Karpas-422 (cell line): ENCODE results near the gene GULP1. TPM values are rescaled to one million over a fixed set of nuclear protein-coding genes. Genes with fewer than 3 reads are reported as not detected.

ENCODE experiments used
- DNase-seq: peaks from one replicate; pipeline ENCODE4 v3.0.0-alpha.2; 2015
- H2AFZ ChIP-seq: fragments of 200-600 bp; sonication (generic); 2 replicates; pipeline ENCODE4 v1.6.1; 2014; ENCODE audit warnings: antibody characterized with exemption, low read length, mixed read lengths
- H3K27ac ChIP-seq: fragments of 200-600 bp; sonication (generic); 2 replicates; pipeline ENCODE4 v1.5.1; 2014; ENCODE audit warnings: mild to moderate bottlenecking, low read length, moderate library complexity
- H3K27me3 ChIP-seq: fragments of 200-600 bp; sonication (generic); 2 replicates; pipeline ENCODE4 v1.6.1; 2014; ENCODE audit warnings: low read length, mixed read lengths
- H3K36me3 ChIP-seq: fragments of 200-600 bp; sonication (generic); 2 replicates; pipeline ENCODE4 v1.6.1; 2014; ENCODE audit warnings: low read length, mixed read lengths; ENCODE audit not compliant: insufficient read depth
- H3K4me1 ChIP-seq: fragments of 200-600 bp; sonication (generic); 2 replicates; pipeline ENCODE4 v1.6.1; 2014; ENCODE audit warnings: mild to moderate bottlenecking, low read length, mixed read lengths
- H3K4me2 ChIP-seq: fragments of 200-600 bp; sonication (generic); 2 replicates; pipeline ENCODE4 v1.6.1; 2014; ENCODE audit warnings: low read length, low read depth, mild to moderate bottlenecking; ENCODE audit not compliant: poor library complexity, severe bottlenecking
- H3K4me3 ChIP-seq: fragments of 200-600 bp; sonication (generic); 2 replicates; pipeline ENCODE4 v1.5.1; 2014; ENCODE audit warnings: mild to moderate bottlenecking, antibody characterized with exemption, low read length, mixed read lengths
- H3K79me2 ChIP-seq: fragments of 200-600 bp; sonication (generic); 2 replicates; pipeline ENCODE4 v1.6.1; 2014; ENCODE audit warnings: mild to moderate bottlenecking, low read length, mixed read lengths
- H3K9ac ChIP-seq: fragments of 200-600 bp; sonication (generic); 2 replicates; pipeline ENCODE4 v1.6.0; 2014; ENCODE audit warnings: low read length
- H3K9me2 ChIP-seq: fragments of 200-600 bp; sonication (generic), shearing (Covaris generic); replicated peaks from 2 replicates; pipeline ENCODE4 v1.6.0; 2014; ENCODE audit warnings: mild to moderate bottlenecking, low read length, moderate library complexity; ENCODE audit not compliant: insufficient read depth
- H3K9me3 ChIP-seq: fragments of 300-700, 200-600 bp; sonication (generic); 2 replicates; pipeline ENCODE4 v1.6.1; 2014; ENCODE audit warnings: low read length, mixed read lengths
- H4K20me1 ChIP-seq: fragments of 200-600 bp; sonication (generic); 2 replicates; pipeline ENCODE4 v1.6.1; 2014; ENCODE audit warnings: mild to moderate bottlenecking, antibody characterized with exemption, low read length, low read depth; ENCODE audit not compliant: insufficient read depth
- total RNA-seq: library from RNA; depleted of rRNA; stranded (reverse); fragments of >200 nt; shearing (Covaris generic); gene quantifications from 2 replicates; pipeline ENCODE4 v1.2.3, GENCODE V29; 2014; ENCODE audit warnings: low replicate concordance

GULP1 gene
- total RNA-seq, 1 experiment from 2014 or later: 0.41 TPM

DNA sequence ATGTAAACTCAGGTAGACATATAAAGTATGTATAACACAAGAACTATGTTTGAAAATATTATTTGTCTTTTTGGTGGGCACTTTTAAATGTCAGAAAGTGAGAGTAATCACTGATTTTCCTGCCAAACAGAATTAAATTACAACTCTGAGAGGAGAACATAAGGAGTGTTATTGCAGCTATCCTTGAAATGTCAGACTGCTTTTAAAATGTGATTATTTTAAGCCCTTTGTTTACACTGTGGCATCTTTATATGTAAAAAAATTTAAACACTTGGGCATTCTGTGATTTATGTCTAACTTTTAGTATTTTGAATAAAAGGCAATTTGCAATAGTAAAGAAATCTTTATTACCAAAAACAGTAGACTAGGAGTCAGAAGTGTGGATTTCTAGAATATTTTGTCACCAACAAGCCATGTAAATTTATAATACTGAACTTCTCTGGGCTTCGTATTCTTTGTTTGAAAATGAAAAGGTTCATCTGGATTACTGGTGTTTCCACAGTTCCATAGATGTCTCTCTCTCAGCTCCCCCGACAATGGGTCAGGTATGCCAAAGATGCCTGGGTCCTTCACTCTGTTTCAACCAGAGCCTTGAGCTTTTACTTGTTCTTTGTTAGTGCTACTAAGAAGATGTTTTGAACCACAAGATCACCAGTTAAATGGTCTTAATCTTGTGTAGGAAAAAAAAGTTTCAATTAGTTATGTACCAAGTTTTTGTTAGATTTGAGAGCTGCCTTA lies 38.8 kb downstream of the GULP1 start:
- H3K27ac ChIP-seq: no peak overlapping the region
- no peaks in the 10 kb centered on the region for H3K79me2 ChIP-seq
- H3K4me1 ChIP-seq: no peaks in the 10 kb centered on the region
- no peak overlapping the region for H3K9ac ChIP-seq
- H3K9me3 ChIP-seq: 0 out of 2 replicates have a peak, but pooled peaks cover 3% of the 10 kb centered on the region
- no peak overlapping the region for H3K4me3 ChIP-seq
- no peak for DNase-seq
- H2AFZ ChIP-seq: no peak overlapping the region
- H4K20me1 ChIP-seq: no peaks in the 10 kb centered on the region
- H3K36me3 ChIP-seq: no peaks in the 10 kb centered on the region
- H3K4me2 ChIP-seq: no peak overlapping the region
- no peaks in the 10 kb centered on the region for H3K27me3 ChIP-seq
- no peaks in the 10 kb centered on the region for H3K9me2 ChIP-seq

DNA sequence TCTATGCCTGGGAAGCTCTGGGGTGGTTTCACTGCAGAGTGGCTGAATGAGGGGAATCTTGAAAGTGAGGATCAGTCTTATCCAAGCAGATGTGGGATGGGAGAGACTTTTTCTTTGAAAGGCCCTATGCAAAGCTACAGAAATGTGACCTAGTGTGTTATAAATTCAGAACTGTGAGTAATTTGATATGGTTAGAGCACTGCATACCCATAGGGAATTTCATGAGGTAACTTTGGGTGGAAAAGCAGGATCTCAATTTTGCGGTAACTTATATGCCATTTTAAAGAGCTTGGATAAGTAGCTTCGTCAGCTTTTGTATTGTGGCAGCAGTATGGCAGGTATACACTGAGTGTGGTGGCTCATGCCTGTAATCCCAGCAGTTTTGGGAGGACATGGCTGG lies 40.9 kb downstream of the GULP1 start:
- no peaks in the 10 kb centered on the region for H3K36me3 ChIP-seq
- H2AFZ ChIP-seq: no peak overlapping the region
- no peaks in the 10 kb centered on the region for H3K4me1 ChIP-seq
- H3K27me3 ChIP-seq: no peaks in the 10 kb centered on the region
- no peaks in the 10 kb centered on the region for H4K20me1 ChIP-seq
- DNase-seq: no peak
- no peaks in the 10 kb centered on the region for H3K79me2 ChIP-seq
- H3K27ac ChIP-seq: no peak overlapping the region
- 0 out of 2 replicates have a peak, but pooled peaks cover under 1% of the 10 kb centered on the region for H3K9me3 ChIP-seq
- no peak overlapping the region for H3K4me3 ChIP-seq
- no peaks in the 10 kb centered on the region for H3K9me2 ChIP-seq
- H3K4me2 ChIP-seq: no peak overlapping the region
- no peak overlapping the region for H3K9ac ChIP-seq

DNA sequence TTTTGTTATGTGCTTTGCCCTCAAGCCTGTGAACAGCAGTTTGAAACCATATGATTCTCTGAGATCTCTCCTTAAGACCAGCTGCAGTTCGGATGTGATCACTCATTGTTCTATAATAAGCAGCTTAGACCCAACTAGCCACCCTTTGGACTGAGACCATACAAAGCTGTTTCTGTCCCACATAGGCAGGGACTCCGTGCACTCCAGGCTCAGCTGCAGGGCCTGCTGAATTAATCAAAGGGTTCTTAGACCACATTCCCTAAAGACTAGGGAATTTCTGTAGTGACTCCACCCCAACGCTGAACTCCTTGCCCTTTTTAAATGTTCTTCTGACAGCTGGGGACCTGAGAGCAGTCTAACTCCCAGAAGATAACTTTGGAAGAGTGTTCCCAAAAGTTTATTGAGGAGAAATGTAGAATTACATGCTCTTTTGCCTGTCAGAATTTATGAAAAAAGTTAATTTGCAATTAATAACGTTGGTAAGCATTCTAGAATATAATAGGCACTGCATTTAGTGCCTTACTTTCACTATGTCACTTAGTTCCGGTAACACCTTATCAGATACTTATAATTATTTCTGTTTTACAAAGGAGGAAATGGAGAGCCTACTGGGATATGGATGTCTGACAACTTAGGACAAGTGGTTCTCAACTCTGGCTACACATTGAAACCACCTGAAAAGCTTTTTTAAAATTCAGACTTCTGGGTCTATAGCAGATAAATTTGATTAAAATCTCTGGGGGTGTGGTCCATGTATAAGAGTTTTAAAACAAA lies 42.3 kb downstream of the GULP1 start:
- Histone ChIP-seq H3K4me2 (no peak overlapping the region), H3K9ac (no peak overlapping the region), H3K27me3 (no peaks in the 10 kb centered on the region), H4K20me1 (no peaks in the 10 kb centered on the region), H2AFZ (no peak overlapping the region), H3K79me2 (no peaks in the 10 kb centered on the region), H3K9me2 (no peaks in the 10 kb centered on the region), H3K27ac (no peak overlapping the region), H3K9me3 (no peaks in the 10 kb centered on the region), H3K36me3 (no peaks in the 10 kb centered on the region), H3K4me1 (no peaks in the 10 kb centered on the region), H3K4me3 (no peak overlapping the region)
- DNase-seq: no peak

DNA sequence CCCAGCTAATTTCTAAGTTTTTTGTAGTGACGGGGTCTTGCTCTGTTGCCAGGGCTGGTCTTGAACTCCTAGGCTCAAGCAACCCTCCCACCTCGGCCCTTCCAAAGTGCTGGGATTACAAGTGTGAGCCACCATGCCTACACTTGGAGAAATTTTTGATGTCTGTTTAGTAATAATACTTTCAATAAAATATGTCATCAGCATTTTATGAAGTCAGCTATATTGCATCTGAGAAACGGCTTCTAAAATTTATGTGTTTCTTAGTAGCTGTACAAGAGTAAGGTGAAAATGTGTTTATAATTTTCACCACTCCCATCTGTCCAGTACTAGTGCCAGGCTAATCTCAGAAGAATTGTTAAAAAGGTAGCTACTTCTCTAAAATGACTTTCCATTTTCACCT lies 46.8 kb downstream of the GULP1 start:
- Histone ChIP-seq H4K20me1 (no peaks in the 10 kb centered on the region), H2AFZ (no peak overlapping the region), H3K27ac (no peak overlapping the region), H3K36me3 (no peaks in the 10 kb centered on the region), H3K9me3 (no peaks in the 10 kb centered on the region), H3K4me3 (no peak overlapping the region), H3K4me1 (no peaks in the 10 kb centered on the region), H3K4me2 (no peak overlapping the region), H3K9ac (no peak overlapping the region), H3K27me3 (no peaks in the 10 kb centered on the region), H3K79me2 (no peaks in the 10 kb centered on the region), H3K9me2 (no peaks in the 10 kb centered on the region)
- DNase-seq: no peak

DNA sequence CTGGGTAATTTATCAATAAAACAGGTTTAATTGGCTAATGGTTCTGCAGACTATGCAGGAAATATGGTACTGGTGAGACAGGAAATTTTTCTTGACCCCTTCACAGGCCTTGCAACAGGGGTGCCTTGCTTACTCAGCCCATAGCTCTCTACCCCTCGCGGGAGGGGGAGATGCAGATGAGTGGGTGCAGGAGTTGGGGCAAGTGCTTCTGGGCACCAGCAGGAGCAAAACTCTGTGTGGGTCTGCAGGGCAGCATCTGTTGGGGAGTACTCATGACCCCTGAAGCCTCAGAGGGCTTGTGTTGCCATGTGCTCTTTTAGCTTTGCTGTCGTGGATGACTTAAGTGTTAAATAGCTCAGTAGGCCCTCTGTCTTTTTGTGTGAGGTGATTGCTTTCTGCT lies 48.6 kb downstream of the GULP1 start:
- DNase-seq: no peak
- Histone ChIP-seq H3K27ac (no peak overlapping the region), H3K4me2 (no peak overlapping the region), H3K27me3 (no peaks in the 10 kb centered on the region), H3K9ac (no peak overlapping the region), H3K36me3 (no peaks in the 10 kb centered on the region), H3K9me2 (no peaks in the 10 kb centered on the region), H4K20me1 (no peaks in the 10 kb centered on the region), H2AFZ (no peak overlapping the region), H3K9me3 (no peaks in the 10 kb centered on the region), H3K4me3 (no peak overlapping the region), H3K4me1 (no peaks in the 10 kb centered on the region), H3K79me2 (no peaks in the 10 kb centered on the region)

DNA sequence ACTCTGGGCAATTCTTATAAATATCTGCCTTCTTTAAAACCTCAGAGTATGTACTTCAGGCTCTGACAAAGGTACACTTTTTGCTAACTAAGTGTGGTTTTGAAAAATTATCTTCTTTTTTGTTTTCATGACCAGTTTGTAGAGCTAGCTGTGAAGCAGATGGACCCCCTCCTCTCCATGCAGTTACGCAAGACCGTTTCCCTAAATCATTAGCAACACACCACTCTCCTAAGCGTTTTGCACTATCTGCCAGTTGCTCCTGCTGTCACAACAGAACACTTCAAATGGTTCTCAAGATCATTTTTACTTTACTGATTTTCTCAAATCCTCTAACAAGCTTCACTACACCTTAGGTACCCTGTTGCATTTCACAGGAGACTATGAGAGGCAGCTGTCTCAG lies 53.3 kb downstream of the GULP1 start:
- H3K79me2 ChIP-seq: no peaks in the 10 kb centered on the region
- H3K27me3 ChIP-seq: no peaks in the 10 kb centered on the region
- H3K4me3 ChIP-seq: no peak overlapping the region
- no peak overlapping the region for H3K27ac ChIP-seq
- no peak for DNase-seq
- no peak overlapping the region for H2AFZ ChIP-seq
- no peaks in the 10 kb centered on the region for H3K4me1 ChIP-seq
- peaks cover 6% of the 10 kb centered on the region; the same call in 1 of the 2 replicates for H3K9me3 ChIP-seq
- no peaks in the 10 kb centered on the region for H3K36me3 ChIP-seq
- no peaks in the 10 kb centered on the region for H4K20me1 ChIP-seq
- no peaks in the 10 kb centered on the region for H3K9me2 ChIP-seq
- H3K9ac ChIP-seq: no peak overlapping the region
- no peak overlapping the region for H3K4me2 ChIP-seq

DNA sequence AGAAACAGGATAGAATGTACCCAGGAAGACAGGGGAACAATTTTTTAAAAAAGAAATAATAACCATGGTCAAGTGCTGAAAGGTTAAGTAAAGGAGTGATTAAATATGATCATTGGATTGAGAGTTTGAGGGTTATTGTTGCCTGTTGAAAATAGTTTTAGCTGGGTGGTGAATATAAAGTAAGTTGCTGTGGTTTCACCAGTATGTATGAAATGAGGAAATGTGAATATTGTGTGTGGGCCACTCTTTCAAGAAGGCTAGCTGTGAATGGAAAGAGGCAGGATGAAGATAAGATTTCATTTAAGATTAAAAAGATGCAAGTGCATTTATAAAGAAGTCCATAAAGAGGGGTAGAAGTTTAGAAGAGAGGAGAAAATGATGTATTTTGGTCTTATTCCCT lies 53.8 kb downstream of the GULP1 start:
- Histone ChIP-seq H3K4me3 (no peak overlapping the region), H3K36me3 (no peaks in the 10 kb centered on the region), H4K20me1 (no peaks in the 10 kb centered on the region), H2AFZ (no peak overlapping the region), H3K4me2 (no peak overlapping the region), H3K79me2 (no peaks in the 10 kb centered on the region), H3K27ac (no peak overlapping the region), H3K27me3 (no peaks in the 10 kb centered on the region), H3K9ac (no peak overlapping the region), H3K4me1 (no peaks in the 10 kb centered on the region), H3K9me2 (no peaks in the 10 kb centered on the region), H3K9me3 (peaks cover 7% of the 10 kb centered on the region; the same call in 1 of the 2 replicates)
- DNase-seq: no peak

DNA sequence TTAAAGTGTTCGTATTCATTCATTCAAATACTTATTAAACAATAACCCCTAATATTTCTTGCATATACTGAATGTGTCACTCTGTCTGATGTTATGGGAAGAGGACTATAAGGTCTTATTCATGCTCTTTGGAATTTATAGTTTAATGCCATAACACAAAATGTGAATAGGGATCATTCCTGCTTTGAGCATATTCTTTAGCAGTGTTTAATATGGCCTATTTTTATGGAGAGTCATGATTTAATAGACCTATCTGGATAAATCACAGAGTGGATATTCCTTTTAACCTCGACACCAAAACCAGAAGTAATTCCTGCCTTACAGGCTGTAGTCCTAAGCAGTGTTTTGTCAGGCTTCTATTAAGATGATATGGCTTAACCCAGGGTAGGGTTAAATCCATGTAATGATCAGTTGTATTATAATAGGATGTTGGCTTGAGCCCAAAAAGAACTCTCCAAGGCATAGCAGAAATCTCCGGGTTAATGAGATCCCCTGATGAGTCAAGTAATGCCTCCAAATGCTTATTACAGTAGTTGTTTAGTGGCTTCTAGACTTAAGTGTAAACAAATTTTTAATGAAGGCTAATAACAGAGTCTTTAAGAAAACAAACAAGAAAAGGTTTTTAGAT lies 54.3 kb downstream of the GULP1 start:
- H3K4me2 ChIP-seq: no peak overlapping the region
- no peaks in the 10 kb centered on the region for H3K79me2 ChIP-seq

More for the DNA sequence above, 54.3 kb downstream of the GULP1 start:
- H3K27me3 ChIP-seq: no peaks in the 10 kb centered on the region
- H3K9me3 ChIP-seq: peaks cover 7% of the 10 kb centered on the region; the same call in 1 of the 2 replicates
- no peak for DNase-seq
- no peaks in the 10 kb centered on the region for H3K4me1 ChIP-seq
- no peak overlapping the region for H3K9ac ChIP-seq
- H4K20me1 ChIP-seq: no peaks in the 10 kb centered on the region
- no peak overlapping the region for H3K4me3 ChIP-seq
- no peak overlapping the region for H2AFZ ChIP-seq
- H3K36me3 ChIP-seq: no peaks in the 10 kb centered on the region
- H3K27ac ChIP-seq: no peak overlapping the region
- no peaks in the 10 kb centered on the region for H3K9me2 ChIP-seq
